Measurements from ENCODE around the gene GPC6. TPM values are rescaled to one million over a fixed set of nuclear protein-coding genes. Genes with fewer than 3 reads are reported as not detected.

Gene GPC6
- total RNA-seq, 1 donor from 2014 or later: 63.0 TPM

DNA sequence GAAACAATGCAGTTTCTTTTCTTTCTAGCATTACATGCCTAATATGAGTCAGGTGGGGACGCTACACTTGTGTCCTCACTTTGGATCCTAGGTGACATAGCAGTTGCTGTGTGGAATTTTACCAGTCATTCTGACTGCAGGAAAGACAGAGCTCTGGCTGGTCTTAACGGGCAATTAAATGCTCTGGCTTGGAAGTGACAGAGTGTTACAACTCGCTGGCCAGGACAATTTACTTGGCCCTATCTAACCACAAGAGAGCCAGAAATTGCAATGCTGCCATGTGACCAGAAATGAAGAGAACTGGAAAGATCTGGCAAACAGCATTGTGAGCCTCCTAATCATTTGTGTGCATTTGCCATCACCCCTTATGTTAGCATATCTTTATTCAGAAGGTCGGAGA is 901.8 kb downstream of the GPC6 start:
- no peak overlapping the region for H3K4me3 ChIP-seq (ENCODE audit: insufficient read depth, low read depth, low read length)
- no peak for FAIRE-seq
- no peak overlapping the region for H3K27ac ChIP-seq (ENCODE audit: low read depth, low read length)

DNA sequence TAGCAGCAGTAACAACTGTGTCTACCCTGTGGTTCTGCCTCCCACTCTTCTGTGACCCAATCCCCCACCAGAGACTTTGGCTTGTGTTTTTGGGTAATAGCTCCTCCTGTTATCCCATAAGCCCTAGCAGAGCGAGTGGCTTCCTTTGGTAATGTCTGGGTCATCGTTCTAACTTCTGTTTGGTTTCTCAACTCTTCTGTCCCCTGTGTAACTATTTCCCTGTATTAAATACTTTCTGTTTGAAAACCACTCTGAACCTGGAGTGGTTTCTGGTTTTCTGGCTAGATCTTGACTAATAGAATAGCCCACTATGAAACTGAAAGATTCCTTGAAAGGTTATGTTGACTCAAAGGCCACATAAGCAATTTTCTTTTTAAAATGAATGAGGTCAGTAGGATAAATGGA is 902.9 kb downstream of the GPC6 start:
- no peaks in the 10 kb centered on the region for H3K36me3 ChIP-seq (ENCODE audit: insufficient read depth, low read length)
- H3K4me3 ChIP-seq (ENCODE audit: insufficient read depth, low read depth, low read length): no peak overlapping the region
- H4K20me1 ChIP-seq (ENCODE audit: insufficient read depth, low read length): no peaks in the 10 kb centered on the region
- no peak overlapping the region for H3K4me3 Mint-ChIP-seq (ENCODE audit: unreplicated experiment)
- DNase-seq (ENCODE audit: low read depth) (no peak), FAIRE-seq (no peak)
- no peaks in the 10 kb centered on the region for H3K27me3 Mint-ChIP-seq (ENCODE audit: low read depth, unreplicated experiment)
- no peaks in the 10 kb centered on the region for H3K9me3 Mint-ChIP-seq (ENCODE audit: unreplicated experiment)
- no peak overlapping the region for H3K27ac ChIP-seq (ENCODE audit: low read depth, low read length)
- H3K36me3 Mint-ChIP-seq (ENCODE audit: low read depth, unreplicated experiment): no peaks in the 10 kb centered on the region
- H3K4me1 Mint-ChIP-seq (ENCODE audit: low read depth, unreplicated experiment): peaks cover 13% of the 10 kb centered on the region
- H3K27ac Mint-ChIP-seq (ENCODE audit: unreplicated experiment): no peak overlapping the region
- H3K4me2 ChIP-seq (ENCODE audit: low read length): no peak overlapping the region
- H3K9ac ChIP-seq (ENCODE audit: low read length): no peak overlapping the region
- no peak for TF ChIP-seq EZH2 (IDR thresholded peaks at IDR 0.05; ENCODE audit: insufficient read depth, low read length)
- TF ChIP-seq, protein P1, sequence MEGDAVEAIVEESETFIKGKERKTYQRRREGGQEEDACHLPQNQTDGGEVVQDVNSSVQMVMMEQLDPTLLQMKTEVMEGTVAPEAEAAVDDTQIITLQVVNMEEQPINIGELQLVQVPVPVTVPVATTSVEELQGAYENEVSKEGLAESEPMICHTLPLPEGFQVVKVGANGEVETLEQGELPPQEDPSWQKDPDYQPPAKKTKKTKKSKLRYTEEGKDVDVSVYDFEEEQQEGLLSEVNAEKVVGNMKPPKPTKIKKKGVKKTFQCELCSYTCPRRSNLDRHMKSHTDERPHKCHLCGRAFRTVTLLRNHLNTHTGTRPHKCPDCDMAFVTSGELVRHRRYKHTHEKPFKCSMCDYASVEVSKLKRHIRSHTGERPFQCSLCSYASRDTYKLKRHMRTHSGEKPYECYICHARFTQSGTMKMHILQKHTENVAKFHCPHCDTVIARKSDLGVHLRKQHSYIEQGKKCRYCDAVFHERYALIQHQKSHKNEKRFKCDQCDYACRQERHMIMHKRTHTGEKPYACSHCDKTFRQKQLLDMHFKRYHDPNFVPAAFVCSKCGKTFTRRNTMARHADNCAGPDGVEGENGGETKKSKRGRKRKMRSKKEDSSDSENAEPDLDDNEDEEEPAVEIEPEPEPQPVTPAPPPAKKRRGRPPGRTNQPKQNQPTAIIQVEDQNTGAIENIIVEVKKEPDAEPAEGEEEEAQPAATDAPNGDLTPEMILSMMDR (IDR thresholded peaks at IDR 0.05; ENCODE audit: insufficient read depth, low read depth, low read length): no peak
- H2AFZ ChIP-seq (ENCODE audit: low read depth, low read length): no peak overlapping the region
- no peaks in the 10 kb centered on the region for H3K79me2 ChIP-seq (ENCODE audit: insufficient read depth, low read length)
- no peaks in the 10 kb centered on the region for H3K4me1 ChIP-seq (ENCODE audit: insufficient read depth, low read length)
- no peaks in the 10 kb centered on the region for H3K9me3 ChIP-seq (ENCODE audit: insufficient read depth, low read depth, low read length)
- H3K27me3 ChIP-seq (ENCODE audit: insufficient read depth, low read length): no peaks in the 10 kb centered on the region

More for the DNA sequence above, 901.8 kb downstream of the GPC6 start:
- Mint-ChIP-seq H3K27me3 (ENCODE audit: low read depth, unreplicated experiment) (no peaks in the 10 kb centered on the region), H3K36me3 (ENCODE audit: low read depth, unreplicated experiment) (no peaks in the 10 kb centered on the region), H3K4me1 (ENCODE audit: low read depth, unreplicated experiment) (peaks cover 13% of the 10 kb centered on the region), H3K9me3 (ENCODE audit: unreplicated experiment) (no peaks in the 10 kb centered on the region), H3K27ac (ENCODE audit: unreplicated experiment) (peak overlapping the region; percentile 20), H3K4me3 (ENCODE audit: unreplicated experiment) (no peak overlapping the region)
- H3K9me3 ChIP-seq (ENCODE audit: insufficient read depth, low read depth, low read length): no peaks in the 10 kb centered on the region
- DNase-seq (ENCODE audit: low read depth): peak; percentile 60
- H3K4me2 ChIP-seq (ENCODE audit: low read length): no peak overlapping the region
- no peak for TF ChIP-seq EZH2 (IDR thresholded peaks at IDR 0.05; ENCODE audit: insufficient read depth, low read length)
- TF ChIP-seq, protein P1 (IDR thresholded peaks at IDR 0.05; ENCODE audit: insufficient read depth, low read depth, low read length): no peak
- H3K79me2 ChIP-seq (ENCODE audit: insufficient read depth, low read length): no peaks in the 10 kb centered on the region
- no peaks in the 10 kb centered on the region for H3K4me1 ChIP-seq (ENCODE audit: insufficient read depth, low read length)
- no peak overlapping the region for H3K9ac ChIP-seq (ENCODE audit: low read length)
- H2AFZ ChIP-seq (ENCODE audit: low read depth, low read length): no peak overlapping the region
- no peaks in the 10 kb centered on the region for H3K27me3 ChIP-seq (ENCODE audit: insufficient read depth, low read length)
- no peaks in the 10 kb centered on the region for H4K20me1 ChIP-seq (ENCODE audit: insufficient read depth, low read length)
- no peaks in the 10 kb centered on the region for H3K36me3 ChIP-seq (ENCODE audit: insufficient read depth, low read length)

DNA sequence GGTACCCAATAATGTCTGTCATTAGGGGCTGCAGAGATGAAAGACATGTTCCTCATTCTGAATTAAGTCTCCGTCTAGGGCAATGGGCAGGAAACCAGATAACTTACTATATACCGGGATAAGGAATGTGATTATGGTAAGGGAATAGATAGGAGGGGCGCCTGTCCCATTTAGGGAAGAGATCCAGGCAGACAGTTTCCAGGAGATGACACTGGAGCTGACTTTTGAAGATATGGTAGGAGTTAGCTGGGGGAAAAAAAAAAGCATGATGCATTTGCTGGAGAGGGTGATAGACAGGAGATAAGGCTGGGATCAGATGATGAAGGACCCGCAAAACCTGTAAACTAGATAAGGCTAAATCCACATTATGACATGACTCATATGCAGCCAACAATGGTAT is 912.2 kb downstream of the GPC6 start:
- Histone ChIP-seq H3K4me1 (ENCODE audit: insufficient read depth, low read length) (no peaks in the 10 kb centered on the region), H3K9me3 (ENCODE audit: insufficient read depth, low read depth, low read length) (no peaks in the 10 kb centered on the region), H3K4me2 (ENCODE audit: low read length) (no peak overlapping the region), H3K27ac (ENCODE audit: low read depth, low read length) (no peak overlapping the region), H2AFZ (ENCODE audit: low read depth, low read length) (no peak overlapping the region), H3K79me2 (ENCODE audit: insufficient read depth, low read length) (no peaks in the 10 kb centered on the region), H4K20me1 (ENCODE audit: insufficient read depth, low read length) (no peaks in the 10 kb centered on the region), H3K9ac (ENCODE audit: low read length) (no peak overlapping the region), H3K4me3 (ENCODE audit: insufficient read depth, low read depth, low read length) (no peak overlapping the region), H3K27me3 (ENCODE audit: insufficient read depth, low read length) (no peaks in the 10 kb centered on the region), H3K36me3 (ENCODE audit: insufficient read depth, low read length) (no peaks in the 10 kb centered on the region)
- Mint-ChIP-seq H3K9me3 (ENCODE audit: unreplicated experiment) (no peaks in the 10 kb centered on the region), H3K27ac (ENCODE audit: unreplicated experiment) (no peak overlapping the region), H3K36me3 (ENCODE audit: low read depth, unreplicated experiment) (no peaks in the 10 kb centered on the region), H3K4me1 (ENCODE audit: low read depth, unreplicated experiment) (peaks cover 2% of the 10 kb centered on the region), H3K27me3 (ENCODE audit: low read depth, unreplicated experiment) (no peaks in the 10 kb centered on the region), H3K4me3 (ENCODE audit: unreplicated experiment) (no peak overlapping the region)
- FAIRE-seq: no peak
- TF ChIP-seq, protein P1 (IDR thresholded peaks at IDR 0.05; ENCODE audit: insufficient read depth, low read depth, low read length): no peak
- TF ChIP-seq EZH2 (IDR thresholded peaks at IDR 0.05; ENCODE audit: insufficient read depth, low read length): no peak
- DNase-seq (ENCODE audit: low read depth): no peak

Measured in astrocyte (in vitro differentiated cells and primary cell).